PC-3 (cell line): ENCODE data around the gene SPNS3.

Experiments used
- EZH2 ChIP-seq: fragments of 300-600 bp; sonication (generic); IDR thresholded peaks from one replicate; pipeline ENCODE4 v1.6.1; 2017; ENCODE audit warnings: antibody characterized with exemption, mild to moderate bottlenecking, low read length; ENCODE audit not compliant: unreplicated experiment
- EZH2phosphoT487 ChIP-seq: fragments of 300-600 bp; sonication (generic); IDR thresholded peaks from 2 replicates; pipeline ENCODE4 v1.6.1; 2018; ENCODE audit warnings: mild to moderate bottlenecking, antibody characterized with exemption, low read length, borderline replicate concordance
- TF ChIP-seq, protein P1 (sequence below): fragments of 300-600 bp; sonication (generic); conservative IDR thresholded peaks from 2 replicates; pipeline ENCODE4 v1.5.1; 2017; ENCODE audit warnings: antibody characterized with exemption, low read depth, mild to moderate bottlenecking, low read length

DNA sequence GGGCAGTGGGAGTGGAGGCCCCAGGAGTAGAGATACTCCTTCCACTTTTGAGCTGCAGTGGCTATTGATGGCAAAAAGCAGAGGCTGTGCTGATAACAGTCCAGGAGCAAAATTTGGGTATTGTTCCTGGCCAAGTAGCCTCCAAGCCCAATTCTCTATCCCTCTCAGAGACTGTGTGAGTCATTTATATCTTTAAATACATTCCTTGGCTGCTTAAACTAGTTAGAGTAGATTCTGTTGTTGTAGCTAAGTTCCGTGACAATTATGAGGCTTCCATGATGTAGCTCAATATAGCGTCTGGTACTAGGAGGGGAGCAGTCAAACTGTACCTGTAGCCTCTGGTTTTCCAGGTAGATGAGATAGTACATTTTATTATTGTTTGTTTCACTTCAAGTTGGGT lies 47.3 kb upstream of the SPNS3 start:
- TF ChIP-seq, protein P1, sequence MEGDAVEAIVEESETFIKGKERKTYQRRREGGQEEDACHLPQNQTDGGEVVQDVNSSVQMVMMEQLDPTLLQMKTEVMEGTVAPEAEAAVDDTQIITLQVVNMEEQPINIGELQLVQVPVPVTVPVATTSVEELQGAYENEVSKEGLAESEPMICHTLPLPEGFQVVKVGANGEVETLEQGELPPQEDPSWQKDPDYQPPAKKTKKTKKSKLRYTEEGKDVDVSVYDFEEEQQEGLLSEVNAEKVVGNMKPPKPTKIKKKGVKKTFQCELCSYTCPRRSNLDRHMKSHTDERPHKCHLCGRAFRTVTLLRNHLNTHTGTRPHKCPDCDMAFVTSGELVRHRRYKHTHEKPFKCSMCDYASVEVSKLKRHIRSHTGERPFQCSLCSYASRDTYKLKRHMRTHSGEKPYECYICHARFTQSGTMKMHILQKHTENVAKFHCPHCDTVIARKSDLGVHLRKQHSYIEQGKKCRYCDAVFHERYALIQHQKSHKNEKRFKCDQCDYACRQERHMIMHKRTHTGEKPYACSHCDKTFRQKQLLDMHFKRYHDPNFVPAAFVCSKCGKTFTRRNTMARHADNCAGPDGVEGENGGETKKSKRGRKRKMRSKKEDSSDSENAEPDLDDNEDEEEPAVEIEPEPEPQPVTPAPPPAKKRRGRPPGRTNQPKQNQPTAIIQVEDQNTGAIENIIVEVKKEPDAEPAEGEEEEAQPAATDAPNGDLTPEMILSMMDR: no peak
- TF ChIP-seq EZH2phosphoT487: no peak
- TF ChIP-seq EZH2: no peak
